Thyroid gland (tissue), 4 donors: ENCODE results near the gene ANKRD33B.
"Not testable (repeated sequence)": the region's sequence is repeated elsewhere in the genome, so short reads cannot be mapped to it uniquely, and the experiment has no call there.

Experiments used
- POLR2A ChIP-seq, 2 donors: fragments of 450-650 bp; IDR thresholded peaks; one replicate each; pipeline ENCODE4 v1.6.1; 2017; ENCODE audit warnings: antibody characterized with exemption in 2 of 2, mild to moderate bottlenecking in 2 of 2, moderate library complexity in 1 of 2
- TF ChIP-seq, protein P1 (sequence below), 6 experiments: fragments of 200-600 bp in 3 of 6; fragments of 450-650 bp in 3 of 6; sonication (generic) in 3 of 6; IDR thresholded peaks; one replicate each; pipeline ENCODE4 v1.5.1; 2016 to 2019; ENCODE audit warnings: antibody characterized with exemption in 6 of 6, mild to moderate bottlenecking in 2 of 6, inconsistent platforms in 1 of 6, moderate library complexity in 1 of 6

DNA sequence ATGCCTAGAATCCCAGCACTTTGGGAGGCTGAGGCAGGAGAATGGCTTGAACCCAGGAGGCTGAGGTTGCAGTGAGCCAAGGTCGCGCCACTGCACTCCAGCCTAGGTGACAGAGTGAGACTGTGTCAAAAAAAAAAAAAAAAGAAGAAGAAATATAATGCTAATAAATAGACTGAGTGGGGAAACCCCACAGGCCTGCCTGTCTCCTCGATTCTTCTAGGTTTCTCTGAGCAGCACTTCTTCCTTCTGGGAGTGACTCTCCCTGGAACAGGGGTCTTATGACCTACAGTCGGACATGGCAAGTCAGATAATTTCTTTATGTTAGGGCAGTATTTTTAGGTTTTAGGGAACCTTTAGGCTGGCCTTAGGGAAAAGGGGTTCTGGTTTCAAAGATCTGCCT lies 66.9 kb downstream of the ANKRD33B start:
- TF ChIP-seq, protein P1, sequence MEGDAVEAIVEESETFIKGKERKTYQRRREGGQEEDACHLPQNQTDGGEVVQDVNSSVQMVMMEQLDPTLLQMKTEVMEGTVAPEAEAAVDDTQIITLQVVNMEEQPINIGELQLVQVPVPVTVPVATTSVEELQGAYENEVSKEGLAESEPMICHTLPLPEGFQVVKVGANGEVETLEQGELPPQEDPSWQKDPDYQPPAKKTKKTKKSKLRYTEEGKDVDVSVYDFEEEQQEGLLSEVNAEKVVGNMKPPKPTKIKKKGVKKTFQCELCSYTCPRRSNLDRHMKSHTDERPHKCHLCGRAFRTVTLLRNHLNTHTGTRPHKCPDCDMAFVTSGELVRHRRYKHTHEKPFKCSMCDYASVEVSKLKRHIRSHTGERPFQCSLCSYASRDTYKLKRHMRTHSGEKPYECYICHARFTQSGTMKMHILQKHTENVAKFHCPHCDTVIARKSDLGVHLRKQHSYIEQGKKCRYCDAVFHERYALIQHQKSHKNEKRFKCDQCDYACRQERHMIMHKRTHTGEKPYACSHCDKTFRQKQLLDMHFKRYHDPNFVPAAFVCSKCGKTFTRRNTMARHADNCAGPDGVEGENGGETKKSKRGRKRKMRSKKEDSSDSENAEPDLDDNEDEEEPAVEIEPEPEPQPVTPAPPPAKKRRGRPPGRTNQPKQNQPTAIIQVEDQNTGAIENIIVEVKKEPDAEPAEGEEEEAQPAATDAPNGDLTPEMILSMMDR (IDR thresholded peaks at IDR 0.05), result not testable (repeated sequence)
- not testable (repeated sequence) for TF ChIP-seq POLR2A (IDR thresholded peaks at IDR 0.05)
